ENCODE data around the gene PHIP.

The PHIP gene

GRCh38 chr6:79009819-79010218, 68.2 kb downstream of the PHIP start:
- Histone ChIP-seq H2BK5ac (ENCODE audit: low read length) (no peak overlapping the region), H2AK5ac (ENCODE audit: low read depth, low read length) (no peak overlapping the region), H2BK120ac (ENCODE audit: low read depth, low read length) (no peak overlapping the region), H2BK15ac (ENCODE audit: low read length) (no peak overlapping the region), H3K4me1 (ENCODE audit: control insufficient read depth in 2 of 2, insufficient read depth in 1 of 2, low read depth in 1 of 2, low read length in 2 of 2) (no peaks in the 10 kb centered on the region), H3K27me3 (ENCODE audit: control insufficient read depth in 3 of 3, insufficient read depth in 3 of 3, low read depth in 1 of 3, low read length in 3 of 3) (no peaks in the 10 kb centered on the region), H4K91ac (ENCODE audit: low read depth, low read length, poor library complexity) (no peak overlapping the region), H3K4ac (ENCODE audit: low read length) (no peak overlapping the region), H3K9ac (ENCODE audit: low read depth, low read length, poor library complexity) (no peak overlapping the region), H3K27ac (replicated peaks; ENCODE audit: low read length) (no peak overlapping the region), H3K4me2 (ENCODE audit: insufficient read depth, low read length, poor library complexity, severe bottlenecking) (no peak overlapping the region), H3K79me1 (ENCODE audit: low read depth, low read length) (no peaks in the 10 kb centered on the region), H3K36me3 (replicated peaks in 1 of 2; ENCODE audit: control insufficient read depth in 2 of 2, insufficient read depth in 2 of 2, low read length in 2 of 2) (peaks cover 0 to 99% of the 10 kb centered on the region in 2 donors), H2BK12ac (ENCODE audit: low read length) (no peak overlapping the region), H3K18ac (ENCODE audit: low read length) (no peak overlapping the region), H2AFZ (ENCODE audit: low read length) (no peak overlapping the region), H4K8ac (ENCODE audit: low read depth, low read length) (no peak overlapping the region), H3K14ac (ENCODE audit: low read length) (no peak overlapping the region), H3K23ac (ENCODE audit: low read depth, low read length, poor library complexity) (no peak overlapping the region), H3K9me3 (replicated peaks in 1 of 2; ENCODE audit: control insufficient read depth in 2 of 2, insufficient read depth in 1 of 2, low read depth in 1 of 2, low read length in 2 of 2) (no peaks in the 10 kb centered on the region), H3K4me3 (ENCODE audit: low read length in 2 of 2) (no peak overlapping the region)
- WGBS, 2 donors (ENCODE audit: extremely low coverage in 2 of 2, insufficient read length in 2 of 2, insufficient replicate concordance in 1 of 2), result no CpG with 5 or more reads among the region's 1 CpG
- no peak for DNase-seq (ENCODE audit: low spot score)

- Histone ChIP-seq H4K8ac (ENCODE audit: low read depth, low read length) (no peak overlapping the region), H3K4ac (ENCODE audit: low read length) (no peak overlapping the region), H2BK15ac (ENCODE audit: low read length) (no peak overlapping the region), H3K4me2 (ENCODE audit: insufficient read depth, low read length, poor library complexity, severe bottlenecking) (no peak overlapping the region), H3K14ac (ENCODE audit: low read length) (no peak overlapping the region), H3K36me3 (replicated peaks in 1 of 2; ENCODE audit: control insufficient read depth in 2 of 2, insufficient read depth in 2 of 2, low read length in 2 of 2) (peaks cover 8 to 99% of the 10 kb centered on the region in 2 donors), H3K23ac (ENCODE audit: low read depth, low read length, poor library complexity) (no peak overlapping the region), H2BK12ac (ENCODE audit: low read length) (no peak overlapping the region), H3K18ac (ENCODE audit: low read length) (no peak overlapping the region), H3K27ac (replicated peaks; ENCODE audit: low read length) (no peak overlapping the region), H3K9ac (ENCODE audit: low read depth, low read length, poor library complexity) (no peak overlapping the region), H2BK120ac (ENCODE audit: low read depth, low read length) (no peak overlapping the region), H3K27me3 (ENCODE audit: control insufficient read depth in 3 of 3, insufficient read depth in 3 of 3, low read depth in 1 of 3, low read length in 3 of 3) (no peaks in the 10 kb centered on the region), H3K4me1 (ENCODE audit: control insufficient read depth in 2 of 2, insufficient read depth in 1 of 2, low read depth in 1 of 2, low read length in 2 of 2) (no peaks in the 10 kb centered on the region), H4K91ac (ENCODE audit: low read depth, low read length, poor library complexity) (no peak overlapping the region), H2BK5ac (ENCODE audit: low read length) (no peak overlapping the region), H2AK5ac (ENCODE audit: low read depth, low read length) (no peak overlapping the region), H3K4me3 (ENCODE audit: low read length in 2 of 2) (no peak overlapping the region), H2AFZ (ENCODE audit: low read length) (no peak overlapping the region), H3K9me3 (replicated peaks in 1 of 2; ENCODE audit: control insufficient read depth in 2 of 2, insufficient read depth in 1 of 2, low read depth in 1 of 2, low read length in 2 of 2) (no peaks in the 10 kb centered on the region), H3K79me1 (ENCODE audit: low read depth, low read length) (no peaks in the 10 kb centered on the region)
- no peak for DNase-seq (ENCODE audit: low spot score)
- WGBS, 2 donors (ENCODE audit: extremely low coverage in 2 of 2, insufficient read length in 2 of 2, insufficient replicate concordance in 1 of 2), result no CpG with 5 or more reads among the region's 1 CpG
These were observed 72.6 kb downstream of the PHIP start for GRCh38 chr6:79005497-79005896.

- Histone ChIP-seq H2BK120ac (ENCODE audit: low read depth, low read length) (no peak overlapping the region), H2BK15ac (ENCODE audit: low read length) (no peak overlapping the region), H3K79me1 (ENCODE audit: low read depth, low read length) (no peaks in the 10 kb centered on the region), H4K8ac (ENCODE audit: low read depth, low read length) (no peak overlapping the region), H3K36me3 (replicated peaks in 1 of 2; ENCODE audit: control insufficient read depth in 2 of 2, insufficient read depth in 2 of 2, low read length in 2 of 2) (peaks cover 8 to 99% of the 10 kb centered on the region in 2 donors), H3K9ac (ENCODE audit: low read depth, low read length, poor library complexity) (no peak overlapping the region), H4K91ac (ENCODE audit: low read depth, low read length, poor library complexity) (no peak overlapping the region), H2BK12ac (ENCODE audit: low read length) (no peak overlapping the region), H2AK5ac (ENCODE audit: low read depth, low read length) (no peak overlapping the region), H3K4me1 (ENCODE audit: control insufficient read depth in 2 of 2, insufficient read depth in 1 of 2, low read depth in 1 of 2, low read length in 2 of 2) (no peaks in the 10 kb centered on the region), H3K4me3 (ENCODE audit: low read length in 2 of 2) (no peak overlapping the region), H3K4me2 (ENCODE audit: insufficient read depth, low read length, poor library complexity, severe bottlenecking) (no peak overlapping the region), H3K4ac (ENCODE audit: low read length) (no peak overlapping the region), H3K27me3 (ENCODE audit: control insufficient read depth in 3 of 3, insufficient read depth in 3 of 3, low read depth in 1 of 3, low read length in 3 of 3) (no peaks in the 10 kb centered on the region), H3K14ac (ENCODE audit: low read length) (no peak overlapping the region), H3K18ac (ENCODE audit: low read length) (no peak overlapping the region), H2BK5ac (ENCODE audit: low read length) (no peak overlapping the region), H3K27ac (replicated peaks; ENCODE audit: low read length) (no peak overlapping the region), H3K23ac (ENCODE audit: low read depth, low read length, poor library complexity) (no peak overlapping the region), H2AFZ (ENCODE audit: low read length) (no peak overlapping the region), H3K9me3 (replicated peaks in 1 of 2; ENCODE audit: control insufficient read depth in 2 of 2, insufficient read depth in 1 of 2, low read depth in 1 of 2, low read length in 2 of 2) (no peaks in the 10 kb centered on the region)
- no CpG with 5 or more reads among the region's 1 CpG for WGBS, 2 donors (ENCODE audit: extremely low coverage in 2 of 2, insufficient read length in 2 of 2, insufficient replicate concordance in 1 of 2)
- no peak for DNase-seq (ENCODE audit: low spot score)
These were observed 73.0 kb downstream of the PHIP start for GRCh38 chr6:79005024-79005423.

GRCh38 chr6:79004239-79004638, 73.8 kb downstream of the PHIP start:
- Histone ChIP-seq H3K4ac (ENCODE audit: low read length) (no peak overlapping the region), H2BK15ac (ENCODE audit: low read length) (no peak overlapping the region), H3K4me3 (ENCODE audit: low read length in 2 of 2) (no peak overlapping the region), H2BK120ac (ENCODE audit: low read depth, low read length) (no peak overlapping the region), H3K36me3 (replicated peaks in 1 of 2; ENCODE audit: control insufficient read depth in 2 of 2, insufficient read depth in 2 of 2, low read length in 2 of 2) (peaks cover 8 to 99% of the 10 kb centered on the region in 2 donors), H3K27me3 (ENCODE audit: control insufficient read depth in 3 of 3, insufficient read depth in 3 of 3, low read depth in 1 of 3, low read length in 3 of 3) (no peaks in the 10 kb centered on the region), H2AK5ac (ENCODE audit: low read depth, low read length) (no peak overlapping the region), H4K8ac (ENCODE audit: low read depth, low read length) (no peak overlapping the region), H3K9ac (ENCODE audit: low read depth, low read length, poor library complexity) (no peak overlapping the region), H3K4me2 (ENCODE audit: insufficient read depth, low read length, poor library complexity, severe bottlenecking) (no peak overlapping the region), H3K4me1 (ENCODE audit: control insufficient read depth in 2 of 2, insufficient read depth in 1 of 2, low read depth in 1 of 2, low read length in 2 of 2) (no peaks in the 10 kb centered on the region), H2BK12ac (ENCODE audit: low read length) (no peak overlapping the region), H3K9me3 (replicated peaks in 1 of 2; ENCODE audit: control insufficient read depth in 2 of 2, insufficient read depth in 1 of 2, low read depth in 1 of 2, low read length in 2 of 2) (no peaks in the 10 kb centered on the region), H4K91ac (ENCODE audit: low read depth, low read length, poor library complexity) (no peak overlapping the region), H3K23ac (ENCODE audit: low read depth, low read length, poor library complexity) (no peak overlapping the region), H3K14ac (ENCODE audit: low read length) (no peak overlapping the region), H2AFZ (ENCODE audit: low read length) (no peak overlapping the region), H3K18ac (ENCODE audit: low read length) (no peak overlapping the region), H3K27ac (replicated peaks; ENCODE audit: low read length) (no peak overlapping the region), H2BK5ac (ENCODE audit: low read length) (no peak overlapping the region), H3K79me1 (ENCODE audit: low read depth, low read length) (no peaks in the 10 kb centered on the region)
- WGBS, 2 donors (ENCODE audit: extremely low coverage in 2 of 2, insufficient read length in 2 of 2, insufficient replicate concordance in 1 of 2), result no CpG with 5 or more reads among the region's 2 CpGs
- DNase-seq (ENCODE audit: low spot score), result no peak
